ENCODE measurements around the gene KHK. TPM values are rescaled to one million over a fixed set of nuclear protein-coding genes. Genes with fewer than 3 reads are reported as not detected.

The KHK gene
- total and polyA plus RNA-seq, 4 donors = 3.4 to 38.7 (median 5.6) TPM

DNA sequence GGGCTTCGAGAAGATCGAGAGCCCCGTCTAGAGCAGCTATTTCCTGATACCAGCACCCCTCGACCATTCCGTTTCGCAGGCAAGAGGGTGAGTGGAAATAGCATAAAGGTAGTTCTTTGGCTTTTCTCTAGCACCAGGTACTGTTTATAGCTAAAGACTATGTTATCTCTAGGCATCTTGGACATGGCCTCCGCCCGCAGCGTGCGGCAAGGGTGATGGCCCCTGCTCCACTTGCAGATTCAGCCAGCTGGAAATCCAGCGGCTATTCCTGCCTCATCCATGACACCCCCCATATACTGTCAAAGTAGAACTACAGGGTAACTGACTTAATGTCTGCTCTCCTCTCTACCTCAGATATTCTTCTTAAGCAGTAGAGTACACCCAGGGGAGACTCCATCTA lies 31.9 kb upstream of the KHK start:
- no peaks in the 10 kb centered on the region for H3K4me1 ChIP-seq (ENCODE audit: control insufficient read depth in 1 of 2, insufficient read depth in 2 of 2, low read length in 2 of 2)
- intact Hi-C loops (cut with DNase I) = loop anchor here in 1 of 2 donors (5.0 kb wide), 1 partner anchor 33 kb away; the partner anchor contains the start of gene KHK
- H3K27me3 ChIP-seq (ENCODE audit: control insufficient read depth in 1 of 2, insufficient read depth in 2 of 2, low read length in 1 of 2) = no peaks in the 10 kb centered on the region
- no peak overlapping the region for H3K27ac ChIP-seq (ENCODE audit: low read depth in 1 of 2, low read length in 2 of 2)
- no peaks in the 10 kb centered on the region for H3K9me3 ChIP-seq (ENCODE audit: control insufficient read depth, low read length)
- peaks cover 0 to 3% of the 10 kb centered on the region in 2 donors for H3K36me3 ChIP-seq (ENCODE audit: control insufficient read depth in 1 of 2, insufficient read depth in 2 of 2, low read length in 1 of 2)
- no peak for DNase-seq
- 94 to 95% methylated on average over 11 of the region's 11 CpGs for WGBS, 2 donors
- H3K4me3 ChIP-seq (ENCODE audit: low read length in 2 of 2) = no peak overlapping the region
- ATAC-seq (ENCODE audit: low FRiP score) = no peak

DNA sequence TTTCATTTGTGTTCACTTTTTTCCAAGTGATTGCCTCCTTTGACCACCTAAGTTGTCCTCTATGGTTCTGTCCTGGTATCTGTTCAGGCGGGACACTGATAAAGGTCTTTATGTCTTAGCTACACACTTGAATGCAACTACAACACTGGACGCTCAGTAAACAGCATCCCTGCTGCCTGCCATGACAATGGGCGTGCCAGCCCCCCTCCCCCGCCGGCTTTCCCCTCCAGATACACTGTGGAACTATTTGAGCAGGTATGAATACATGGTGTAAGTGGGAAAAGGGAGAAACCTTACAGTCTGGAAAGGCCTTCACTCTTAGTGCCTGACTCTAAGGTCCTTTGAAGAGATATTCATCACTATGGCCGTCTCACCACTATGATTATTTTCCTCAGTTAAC lies 29.4 kb upstream of the KHK start:
- H3K9me3 ChIP-seq (ENCODE audit: control insufficient read depth, low read length) = no peaks in the 10 kb centered on the region
- H3K4me3 ChIP-seq (ENCODE audit: low read length in 2 of 2) = no peak overlapping the region
- no peak for ATAC-seq (ENCODE audit: low FRiP score)
- no peak for DNase-seq
- no peaks in the 10 kb centered on the region for H3K4me1 ChIP-seq (ENCODE audit: control insufficient read depth in 1 of 2, insufficient read depth in 2 of 2, low read length in 2 of 2)
- H3K27ac ChIP-seq (ENCODE audit: low read depth in 1 of 2, low read length in 2 of 2) = no peak overlapping the region
- WGBS, 2 donors = 85 to 87% methylated on average over 6 of the region's 6 CpGs
- H3K27me3 ChIP-seq (ENCODE audit: control insufficient read depth in 1 of 2, insufficient read depth in 2 of 2, low read length in 1 of 2) = no peaks in the 10 kb centered on the region
- H3K36me3 ChIP-seq (ENCODE audit: control insufficient read depth in 1 of 2, insufficient read depth in 2 of 2, low read length in 1 of 2) = peaks cover 0 to 3% of the 10 kb centered on the region in 2 donors
- intact Hi-C loops (cut with DNase I) = no loop called here

DNA sequence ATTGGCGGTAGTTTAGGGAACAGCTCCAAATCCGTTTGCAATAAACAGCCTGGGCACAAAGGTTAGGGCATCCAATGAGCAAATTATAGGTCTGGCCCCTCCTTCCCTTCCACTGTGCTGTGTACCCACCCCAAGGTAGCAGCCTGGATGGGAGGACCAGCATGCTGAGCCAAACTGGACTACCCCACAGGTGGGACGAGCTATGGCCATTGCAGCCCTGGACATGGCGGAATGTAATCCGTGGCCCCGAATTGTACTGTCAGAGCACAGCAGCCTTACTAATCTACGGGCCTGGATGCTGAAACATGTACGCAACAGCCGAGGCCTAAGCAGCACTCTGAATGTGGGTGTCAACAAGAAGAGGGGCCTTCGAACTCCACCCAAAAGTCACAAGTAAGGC lies 28.4 kb upstream of the KHK start:
- no peak overlapping the region for H3K27ac ChIP-seq (ENCODE audit: low read depth in 1 of 2, low read length in 2 of 2)
- WGBS, 2 donors = 88 to 89% methylated on average over 10 of the region's 10 CpGs
- H3K36me3 ChIP-seq (ENCODE audit: control insufficient read depth in 1 of 2, insufficient read depth in 2 of 2, low read length in 1 of 2) = peaks cover 0 to 3% of the 10 kb centered on the region in 2 donors
- no peak for DNase-seq
- no peaks in the 10 kb centered on the region for H3K9me3 ChIP-seq (ENCODE audit: control insufficient read depth, low read length)
- no peaks in the 10 kb centered on the region for H3K27me3 ChIP-seq (ENCODE audit: control insufficient read depth in 1 of 2, insufficient read depth in 2 of 2, low read length in 1 of 2)
- intact Hi-C loops (cut with DNase I) = no loop called here
- no peak overlapping the region for H3K4me3 ChIP-seq (ENCODE audit: low read length in 2 of 2)
- no peaks in the 10 kb centered on the region for H3K4me1 ChIP-seq (ENCODE audit: control insufficient read depth in 1 of 2, insufficient read depth in 2 of 2, low read length in 2 of 2)
- no peak for ATAC-seq (ENCODE audit: low FRiP score)

DNA sequence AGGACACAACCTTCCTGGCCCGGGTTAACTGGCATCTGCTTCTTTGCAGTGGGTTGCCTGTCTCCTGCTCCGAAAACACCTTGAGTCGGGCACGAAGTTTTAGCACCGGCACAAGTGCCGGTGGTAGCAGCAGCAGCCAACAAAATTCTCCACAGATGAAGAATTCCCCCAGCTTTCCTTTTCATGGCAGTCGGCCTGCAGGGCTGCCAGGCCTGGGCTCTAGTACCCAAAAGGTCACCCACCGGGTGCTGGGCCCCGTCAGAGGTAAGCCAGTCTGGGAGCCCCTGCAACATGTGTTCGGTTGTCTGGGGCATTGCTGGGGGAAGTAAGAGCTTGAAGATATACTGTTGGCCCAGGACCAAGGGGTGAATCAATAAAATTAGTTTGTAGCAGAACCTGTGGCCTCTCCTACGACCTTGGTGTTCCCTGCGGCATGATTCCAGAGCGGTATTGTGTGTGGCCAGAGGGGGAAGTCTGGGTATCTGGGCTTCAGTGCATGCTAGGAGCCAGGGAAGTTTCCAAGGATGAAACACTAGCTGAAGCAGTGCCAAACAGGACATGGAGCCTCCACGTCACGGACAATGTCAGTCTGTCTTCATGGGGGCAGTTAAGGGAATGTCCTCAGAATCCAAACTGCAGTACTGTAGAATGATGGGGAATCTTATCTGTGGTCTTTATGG lies 27.3 kb upstream of the KHK start:
- H3K27ac ChIP-seq (ENCODE audit: low read depth in 1 of 2, low read length in 2 of 2) = no peak overlapping the region
- H3K27me3 ChIP-seq (ENCODE audit: control insufficient read depth in 1 of 2, insufficient read depth in 2 of 2, low read length in 1 of 2) = no peaks in the 10 kb centered on the region
- DNase-seq (no peak), ATAC-seq (ENCODE audit: low FRiP score) (no peak)
- no peaks in the 10 kb centered on the region for H3K9me3 ChIP-seq (ENCODE audit: control insufficient read depth, low read length)
- H3K36me3 ChIP-seq (ENCODE audit: control insufficient read depth in 1 of 2, insufficient read depth in 2 of 2, low read length in 1 of 2) = peaks cover 0 to 3% of the 10 kb centered on the region in 2 donors
- intact Hi-C loops (cut with DNase I) = no loop called here
- no peak overlapping the region for H3K4me3 ChIP-seq (ENCODE audit: low read length in 2 of 2)
- 80 to 82% methylated on average over 15 of the region's 15 CpGs for WGBS, 2 donors
- H3K4me1 ChIP-seq (ENCODE audit: control insufficient read depth in 1 of 2, insufficient read depth in 2 of 2, low read length in 2 of 2) = no peaks in the 10 kb centered on the region

DNA sequence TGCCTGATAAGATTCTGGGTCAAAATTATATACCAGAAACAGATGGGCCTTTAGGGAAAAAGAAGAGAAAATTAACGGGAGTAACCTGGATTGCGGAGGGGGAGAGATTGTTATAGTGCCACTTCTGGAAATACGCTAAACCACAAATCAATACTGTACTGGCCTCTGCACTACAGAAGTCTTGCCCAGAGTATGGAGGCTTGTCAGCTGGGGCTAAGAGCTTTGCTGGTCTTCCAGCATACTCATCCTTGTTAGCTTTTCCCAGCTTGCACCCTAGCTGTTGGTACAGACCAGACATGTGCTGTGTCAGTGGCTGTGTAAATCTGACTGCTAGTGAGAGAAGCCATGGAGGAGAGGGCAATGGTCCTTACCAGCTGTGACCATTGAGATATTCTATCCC lies 26.2 kb upstream of the KHK start:
- ATAC-seq (ENCODE audit: low FRiP score) = peak; percentile 29
- Histone ChIP-seq H3K4me3 (ENCODE audit: low read length in 2 of 2) (no peak overlapping the region), H3K36me3 (ENCODE audit: control insufficient read depth in 1 of 2, insufficient read depth in 2 of 2, low read length in 1 of 2) (peaks cover 0 to 3% of the 10 kb centered on the region in 2 donors), H3K27me3 (ENCODE audit: control insufficient read depth in 1 of 2, insufficient read depth in 2 of 2, low read length in 1 of 2) (no peaks in the 10 kb centered on the region), H3K9me3 (ENCODE audit: control insufficient read depth, low read length) (no peaks in the 10 kb centered on the region), H3K4me1 (ENCODE audit: control insufficient read depth in 1 of 2, insufficient read depth in 2 of 2, low read length in 2 of 2) (no peaks in the 10 kb centered on the region), H3K27ac (ENCODE audit: low read depth in 1 of 2, low read length in 2 of 2) (no peak overlapping the region)
- intact Hi-C loops (cut with DNase I) = no loop called here
- WGBS, 2 donors = 89 to 90% methylated on average over 3 of the region's 3 CpGs
- DNase-seq = no peak

DNA sequence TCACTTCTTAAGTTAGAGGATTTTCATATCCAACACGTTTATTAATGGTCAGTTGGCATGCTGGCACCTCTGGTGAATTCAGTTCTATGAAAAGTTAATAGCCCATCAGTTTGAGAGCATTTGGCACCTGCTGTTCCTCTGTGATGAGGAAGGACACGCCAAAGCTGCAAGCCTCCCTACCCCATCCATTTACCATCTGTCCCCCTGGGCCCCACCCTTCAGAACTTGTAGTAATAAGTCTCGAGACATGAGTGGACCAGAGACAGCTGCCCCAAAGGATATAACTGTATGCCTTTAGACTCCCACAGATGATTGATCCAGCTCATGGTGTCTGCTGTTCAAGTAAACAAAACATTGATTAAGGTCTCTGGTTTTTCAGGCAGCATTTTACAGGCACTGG lies 21.4 kb upstream of the KHK start:
- ATAC-seq (ENCODE audit: low FRiP score) (no peak), DNase-seq (no peak)
- intact Hi-C loops (cut with DNase I) = no loop called here
- WGBS, 2 donors = 73 to 81% methylated on average over 3 of the region's 3 CpGs
- Histone ChIP-seq H3K27ac (ENCODE audit: low read depth in 1 of 2, low read length in 2 of 2) (no peak overlapping the region), H3K36me3 (ENCODE audit: control insufficient read depth in 1 of 2, insufficient read depth in 2 of 2, low read length in 1 of 2) (no peaks in the 10 kb centered on the region), H3K27me3 (ENCODE audit: control insufficient read depth in 1 of 2, insufficient read depth in 2 of 2, low read length in 1 of 2) (no peaks in the 10 kb centered on the region), H3K4me1 (ENCODE audit: control insufficient read depth in 1 of 2, insufficient read depth in 2 of 2, low read length in 2 of 2) (no peaks in the 10 kb centered on the region), H3K9me3 (ENCODE audit: control insufficient read depth, low read length) (no peaks in the 10 kb centered on the region), H3K4me3 (ENCODE audit: low read length in 2 of 2) (no peak overlapping the region)

DNA sequence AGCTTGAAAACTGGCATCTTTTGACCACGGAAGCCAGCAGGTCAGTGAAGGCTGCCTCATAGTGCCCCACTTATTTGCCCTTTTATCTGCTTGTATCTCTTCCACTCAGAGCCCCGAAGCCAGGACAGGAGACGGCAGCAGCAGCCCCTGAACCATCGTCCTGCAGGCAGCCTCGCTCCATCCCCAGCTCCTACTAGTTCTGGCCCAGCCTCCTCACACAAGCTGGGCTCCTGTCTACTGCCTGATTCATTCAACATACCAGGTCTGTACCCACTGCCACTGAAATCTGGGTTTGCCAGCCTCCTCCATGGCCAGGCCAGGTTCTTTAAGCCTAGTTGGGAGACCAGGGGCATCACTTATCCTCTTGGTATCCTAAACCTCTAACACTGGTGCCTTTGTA lies 19.2 kb upstream of the KHK start:
- 84 to 87% methylated on average over 5 of the region's 5 CpGs for WGBS, 2 donors
- Histone ChIP-seq H3K4me1 (ENCODE audit: control insufficient read depth in 1 of 2, insufficient read depth in 2 of 2, low read length in 2 of 2) (no peaks in the 10 kb centered on the region), H3K9me3 (ENCODE audit: control insufficient read depth, low read length) (no peaks in the 10 kb centered on the region), H3K36me3 (ENCODE audit: control insufficient read depth in 1 of 2, insufficient read depth in 2 of 2, low read length in 1 of 2) (no peaks in the 10 kb centered on the region), H3K27ac (ENCODE audit: low read depth in 1 of 2, low read length in 2 of 2) (no peak overlapping the region), H3K27me3 (ENCODE audit: control insufficient read depth in 1 of 2, insufficient read depth in 2 of 2, low read length in 1 of 2) (no peaks in the 10 kb centered on the region), H3K4me3 (ENCODE audit: low read length in 2 of 2) (no peak overlapping the region)
- DNase-seq (peak in 1 of 2 donors; percentile 45), ATAC-seq (ENCODE audit: low FRiP score) (no peak)
- intact Hi-C loops (cut with DNase I) = no loop called here

DNA sequence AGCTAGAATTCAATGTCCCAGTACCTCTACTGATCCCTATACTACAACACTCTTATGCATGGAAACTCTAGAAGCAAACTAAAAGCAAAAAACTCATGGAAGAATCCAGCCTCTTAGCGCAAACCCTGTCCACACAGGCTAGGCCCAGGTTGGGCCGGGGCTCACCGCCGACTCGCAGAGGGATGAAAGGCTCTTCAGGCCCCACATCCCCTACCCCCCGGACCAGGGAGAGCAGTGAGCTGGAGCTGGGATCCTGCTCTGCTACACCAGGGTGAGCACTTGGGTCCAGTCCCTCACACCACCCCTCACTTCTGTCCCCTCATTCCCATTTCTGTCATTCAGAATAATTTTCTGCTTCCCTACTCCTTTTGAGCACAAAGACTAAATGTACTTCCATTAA lies 17.1 kb upstream of the KHK start:
- no peak overlapping the region for H3K4me3 ChIP-seq (ENCODE audit: low read length in 2 of 2)
- no peaks in the 10 kb centered on the region for H3K36me3 ChIP-seq (ENCODE audit: control insufficient read depth in 1 of 2, insufficient read depth in 2 of 2, low read length in 1 of 2)
- no peaks in the 10 kb centered on the region for H3K27me3 ChIP-seq (ENCODE audit: control insufficient read depth in 1 of 2, insufficient read depth in 2 of 2, low read length in 1 of 2)
- H3K4me1 ChIP-seq (ENCODE audit: control insufficient read depth in 1 of 2, insufficient read depth in 2 of 2, low read length in 2 of 2) = no peaks in the 10 kb centered on the region
- H3K27ac ChIP-seq (ENCODE audit: low read depth in 1 of 2, low read length in 2 of 2) = no peak overlapping the region
- ATAC-seq (ENCODE audit: low FRiP score) (no peak), DNase-seq (no peak)
- intact Hi-C loops (cut with DNase I) = no loop called here
- WGBS, 2 donors = 90 to 97% methylated on average over 6 of the region's 6 CpGs
- H3K9me3 ChIP-seq (ENCODE audit: control insufficient read depth, low read length) = no peaks in the 10 kb centered on the region

DNA sequence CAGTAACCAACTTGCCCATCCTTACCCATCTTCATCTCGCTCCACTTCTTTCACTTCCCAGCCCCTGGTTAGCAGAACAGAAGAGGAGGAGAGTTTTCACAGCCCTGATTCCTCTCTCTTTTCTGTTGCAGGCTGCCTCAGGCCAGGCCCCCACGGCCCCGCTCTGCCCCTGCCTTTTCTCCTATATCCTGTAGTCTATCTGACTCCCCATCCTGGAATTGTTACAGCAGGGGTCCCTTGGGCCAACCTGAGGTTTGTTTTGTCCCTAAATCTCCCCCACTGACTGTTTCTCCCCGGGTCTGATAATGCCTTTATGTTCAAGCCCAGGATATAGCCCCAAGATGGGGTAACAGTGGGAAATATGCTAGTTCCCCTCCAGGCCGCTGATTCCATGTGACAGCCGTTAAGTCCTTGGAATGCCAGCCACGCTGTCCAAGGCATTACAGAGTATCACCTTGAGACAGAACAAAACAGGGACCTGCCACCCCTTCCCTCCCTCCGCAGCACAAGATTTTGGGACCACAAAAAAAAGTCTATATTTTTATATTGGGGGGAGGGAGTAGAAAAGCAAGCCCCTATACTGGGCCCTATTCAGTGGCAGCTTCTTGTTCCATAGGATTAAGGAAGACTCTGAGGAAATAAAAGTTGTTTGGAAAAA lies 16.5 kb upstream of the KHK start:
- peak overlapping the region in 1 of 2 donors; percentile 76 for H3K4me3 ChIP-seq (ENCODE audit: low read length in 2 of 2)
- no peaks in the 10 kb centered on the region for H3K36me3 ChIP-seq (ENCODE audit: control insufficient read depth in 1 of 2, insufficient read depth in 2 of 2, low read length in 1 of 2)
- no peaks in the 10 kb centered on the region for H3K9me3 ChIP-seq (ENCODE audit: control insufficient read depth, low read length)
- H3K27ac ChIP-seq (ENCODE audit: low read depth in 1 of 2, low read length in 2 of 2) = no peak overlapping the region
- WGBS, 2 donors = 63 to 69% methylated on average over 8 of the region's 8 CpGs
- H3K27me3 ChIP-seq (ENCODE audit: control insufficient read depth in 1 of 2, insufficient read depth in 2 of 2, low read length in 1 of 2) = no peaks in the 10 kb centered on the region
- no peak for ATAC-seq (ENCODE audit: low FRiP score)
- H3K4me1 ChIP-seq (ENCODE audit: control insufficient read depth in 1 of 2, insufficient read depth in 2 of 2, low read length in 2 of 2) = no peaks in the 10 kb centered on the region
- intact Hi-C loops (cut with DNase I) = loop anchor here in 1 of 2 donors (2.0 kb wide), 1 partner anchor 17 kb away; no protein-coding TSS in a partner anchor
- DNase-seq = peak in 1 of 2 donors; percentile 51
